Esophagus squamous epithelium (tissue), 5 donors: ENCODE data around the gene RPSA. TPM values are rescaled to one million over a fixed set of nuclear protein-coding genes. Genes with fewer than 3 reads are reported as not detected.

Experiments
- DNase-seq: peaks from one replicate; lab custom pipeline; 2025; lab: John Stamatoyannopoulos, UW
- H3K27ac ChIP-seq, 4 donors: fragments of 200-600 bp; sonication (generic); one replicate each; pipeline ENCODE4 v1.5.1; 2016 to 2019; ENCODE audit warnings: mild to moderate bottlenecking in 1 of 4
- H3K27me3 ChIP-seq, 4 donors: fragments of 200-600 bp; sonication (generic); 1 replicate in 3 of 4; 2 replicates in 1 of 4; pipeline versions ENCODE4 v1.5.1 to v1.6.0; 2017 to 2021; ENCODE audit warnings: antibody characterized with exemption in 1 of 4
- H3K36me3 ChIP-seq, 3 donors: fragments of 200-600 bp; sonication (generic); one replicate each; pipeline ENCODE4 v1.5.1; 2016 to 2019
- H3K4me1 ChIP-seq, 3 donors: fragments of 200-600 bp; sonication (generic); one replicate each; pipeline ENCODE4 v1.5.1; 2017 to 2019
- H3K4me3 ChIP-seq, 4 donors: fragments of 200-600 bp; sonication (generic); 1 replicate in 3 of 4; 2 replicates in 1 of 4; pipeline ENCODE4 v1.5.1; 2016 to 2019; ENCODE audit warnings: mild to moderate bottlenecking in 2 of 4, moderate library complexity in 1 of 4
- H3K9me3 ChIP-seq, 3 donors: fragments of 200-600 bp; sonication (generic); one replicate each; pipeline ENCODE4 v1.5.1; 2016 to 2019
- POLR2A ChIP-seq, 4 donors: fragments of 450-650 bp; IDR thresholded peaks; one replicate each; pipeline ENCODE4 v1.6.1; 2017; ENCODE audit warnings: antibody characterized with exemption in 4 of 4, mild to moderate bottlenecking in 4 of 4, moderate library complexity in 3 of 4
- WGBS, 2 donors: methylation state at CpG; one replicate each; pipeline ENCODE4 v1.1.5; 2018; 5-methylcytosine and 5-hydroxymethylcytosine counted together
- intact Hi-C: fragments of 100-400 bp; cut with DNase I; formaldehyde crosslinking; loops from one replicate; pipeline ENCODE4 v1.15.0; 2022
- total RNA-seq, 4 donors: library from RNA; depleted of rRNA; stranded (reverse); fragments of >200 nt; gene quantifications; one replicate each; pipeline ENCODE4 v1.1.0, GENCODE V29; 2016
- TF ChIP-seq, protein P1 (sequence below), 6 experiments: fragments of 450-650 bp in 4 of 6; fragments of 200-600 bp in 2 of 6; sonication (generic) in 2 of 6; IDR thresholded peaks; one replicate each; pipeline ENCODE4 v1.5.1; 2016 to 2019; ENCODE audit warnings: antibody characterized with exemption in 6 of 6, mild to moderate bottlenecking in 4 of 6, moderate library complexity in 4 of 6
- donor health status: DM: yes; HTN: yes; CAD: no.

The RPSA gene
- total RNA-seq, 4 donors from 2014 or later, result 868 to 1,955 (median 1,497) TPM

DNA sequence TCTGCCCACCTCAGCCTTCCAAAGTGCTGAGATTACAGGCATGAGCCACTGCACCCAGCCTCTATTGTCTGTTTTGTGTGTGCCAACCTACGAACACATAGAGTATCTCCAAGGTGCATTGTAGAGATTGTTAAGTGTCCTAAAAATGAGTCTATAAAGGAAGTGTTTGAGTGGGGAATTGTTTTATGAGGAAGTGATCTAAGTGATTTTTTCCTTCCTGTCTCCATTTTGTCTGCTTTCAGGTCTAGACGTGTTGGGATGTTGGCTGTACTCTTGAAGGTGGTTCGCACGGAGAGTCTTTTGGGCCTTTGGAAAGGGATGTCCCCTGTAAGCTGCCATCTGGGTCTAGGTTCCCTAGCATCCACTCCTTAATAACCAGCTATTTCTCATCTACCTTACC, 16.3 kb upstream of the RPSA start:
- intact Hi-C loops, result no loop called here
- Histone ChIP-seq H3K4me3 (no peak overlapping the region), H3K36me3 (peaks cover 5 to 61% (median 10%) of the 10 kb centered on the region in 3 donors), H3K27ac (no peak overlapping the region), H3K9me3 (no peaks in the 10 kb centered on the region), H3K4me1 (peaks cover 0 to 19% (median 3%) of the 10 kb centered on the region in 3 donors), H3K27me3 (no peaks in the 10 kb centered on the region)
- DNase-seq, result no peak
- TF ChIP-seq, protein P1, sequence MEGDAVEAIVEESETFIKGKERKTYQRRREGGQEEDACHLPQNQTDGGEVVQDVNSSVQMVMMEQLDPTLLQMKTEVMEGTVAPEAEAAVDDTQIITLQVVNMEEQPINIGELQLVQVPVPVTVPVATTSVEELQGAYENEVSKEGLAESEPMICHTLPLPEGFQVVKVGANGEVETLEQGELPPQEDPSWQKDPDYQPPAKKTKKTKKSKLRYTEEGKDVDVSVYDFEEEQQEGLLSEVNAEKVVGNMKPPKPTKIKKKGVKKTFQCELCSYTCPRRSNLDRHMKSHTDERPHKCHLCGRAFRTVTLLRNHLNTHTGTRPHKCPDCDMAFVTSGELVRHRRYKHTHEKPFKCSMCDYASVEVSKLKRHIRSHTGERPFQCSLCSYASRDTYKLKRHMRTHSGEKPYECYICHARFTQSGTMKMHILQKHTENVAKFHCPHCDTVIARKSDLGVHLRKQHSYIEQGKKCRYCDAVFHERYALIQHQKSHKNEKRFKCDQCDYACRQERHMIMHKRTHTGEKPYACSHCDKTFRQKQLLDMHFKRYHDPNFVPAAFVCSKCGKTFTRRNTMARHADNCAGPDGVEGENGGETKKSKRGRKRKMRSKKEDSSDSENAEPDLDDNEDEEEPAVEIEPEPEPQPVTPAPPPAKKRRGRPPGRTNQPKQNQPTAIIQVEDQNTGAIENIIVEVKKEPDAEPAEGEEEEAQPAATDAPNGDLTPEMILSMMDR (IDR thresholded peaks at IDR 0.05), result no peak
- TF ChIP-seq POLR2A (IDR thresholded peaks at IDR 0.05), result no peak
- 68 to 74% methylated on average over 4 of the region's 4 CpGs for WGBS, 2 donors

DNA sequence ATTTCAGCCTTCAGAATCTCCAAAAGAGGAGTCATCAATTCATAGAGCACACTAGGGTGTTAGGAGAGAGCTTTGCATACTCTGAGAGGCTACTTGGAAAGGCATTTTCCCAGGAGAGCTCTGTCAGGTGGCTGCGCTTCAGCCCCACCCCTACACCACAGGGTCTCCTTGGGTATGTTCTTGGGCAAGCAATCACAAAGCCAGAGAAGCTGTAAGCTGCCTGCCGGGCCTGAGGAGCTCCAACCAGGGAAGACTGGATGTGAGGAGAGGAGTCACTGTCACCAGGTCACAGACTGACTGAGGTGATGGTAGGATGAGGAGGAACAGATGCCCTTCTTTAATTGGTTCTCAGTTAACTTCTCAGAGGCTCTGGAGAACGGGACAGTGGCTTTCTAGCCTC, 9.8 kb upstream of the RPSA start:
- peaks cover 5 to 93% (median 25%) of the 10 kb centered on the region in 3 donors for H3K36me3 ChIP-seq
- 77 to 92% methylated on average over 3 of the region's 3 CpGs for WGBS, 2 donors
- TF ChIP-seq, protein P1 (IDR thresholded peaks at IDR 0.05), result no peak
- no peak for TF ChIP-seq POLR2A (IDR thresholded peaks at IDR 0.05)

DNA sequence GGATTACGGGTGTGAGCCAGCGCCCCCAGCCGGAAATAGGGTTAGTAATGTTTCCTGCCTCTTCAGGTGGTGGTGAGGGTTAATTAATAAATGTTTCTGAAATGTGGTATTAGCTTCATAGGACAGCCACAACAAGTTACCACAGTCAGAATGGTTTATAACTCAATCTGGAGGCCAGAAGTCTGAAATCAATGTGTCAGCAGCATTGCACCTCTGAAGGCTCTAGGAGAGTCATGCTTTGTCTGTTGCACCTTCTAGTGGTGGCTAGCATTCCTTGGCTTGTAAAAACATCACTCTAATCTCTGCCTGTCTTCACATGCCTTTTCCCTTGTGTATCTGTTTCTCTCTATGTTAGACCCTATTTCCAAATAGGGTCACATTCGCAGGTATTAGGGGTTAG, 7.8 kb upstream of the RPSA start:
- DNase-seq, result no peak
- Histone ChIP-seq H3K27me3 (no peaks in the 10 kb centered on the region), H3K27ac (no peak overlapping the region), H3K4me1 (no peaks in the 10 kb centered on the region), H3K9me3 (no peaks in the 10 kb centered on the region), H3K4me3 (no peak overlapping the region), H3K36me3 (peaks cover 5 to 73% (median 17%) of the 10 kb centered on the region in 3 donors)
- WGBS, 2 donors, result 90 to 100% methylated on average over 1 to 4 of the region's 4 CpGs
- intact Hi-C loops, result no loop called here
- TF ChIP-seq POLR2A (IDR thresholded peaks at IDR 0.05), result no peak
- TF ChIP-seq, protein P1 (IDR thresholded peaks at IDR 0.05), result no peak

More for the DNA sequence above, 9.8 kb upstream of the RPSA start:
- Histone ChIP-seq H3K4me1 (no peaks in the 10 kb centered on the region), H3K4me3 (no peak overlapping the region), H3K27me3 (no peaks in the 10 kb centered on the region), H3K9me3 (no peaks in the 10 kb centered on the region), H3K27ac (no peak overlapping the region)
- DNase-seq, result no peak
- intact Hi-C loops, result no loop called here

DNA sequence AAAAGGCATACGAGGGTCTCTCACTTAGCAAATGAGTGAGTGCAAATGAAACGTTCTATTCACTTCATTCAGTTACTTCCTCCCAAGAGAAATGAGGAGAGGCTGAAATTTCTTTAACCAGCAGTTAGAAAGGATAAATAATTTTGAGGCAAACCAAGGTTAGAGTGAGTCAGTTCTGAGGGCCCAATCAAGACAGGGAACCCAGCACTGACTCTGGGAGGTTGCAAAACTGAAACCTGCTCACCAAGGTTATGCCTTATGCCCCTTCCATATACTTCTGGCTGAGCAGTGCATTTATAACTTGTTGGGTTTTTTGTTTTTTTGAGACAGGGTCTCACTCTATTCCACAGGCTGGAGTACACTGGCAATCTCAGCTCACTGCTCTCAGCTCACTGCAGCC, 4.5 kb upstream of the RPSA start:
- Histone ChIP-seq H3K27me3 (no peaks in the 10 kb centered on the region), H3K36me3 (peaks cover 0 to 40% (median 7%) of the 10 kb centered on the region in 3 donors), H3K4me1 (peaks cover 0 to 6% (median 0%) of the 10 kb centered on the region in 3 donors), H3K27ac (no peak overlapping the region), H3K4me3 (no peak overlapping the region), H3K9me3 (no peaks in the 10 kb centered on the region)
- intact Hi-C loops, result no loop called here
- 43 to 50% methylated on average over 2 of the region's 2 CpGs for whole genome bisulfite sequencing, 2 donors
- no peak for DNase-seq
- TF ChIP-seq, protein P1 (IDR thresholded peaks at IDR 0.05), result no peak
- no peak for TF ChIP-seq POLR2A (IDR thresholded peaks at IDR 0.05)

DNA sequence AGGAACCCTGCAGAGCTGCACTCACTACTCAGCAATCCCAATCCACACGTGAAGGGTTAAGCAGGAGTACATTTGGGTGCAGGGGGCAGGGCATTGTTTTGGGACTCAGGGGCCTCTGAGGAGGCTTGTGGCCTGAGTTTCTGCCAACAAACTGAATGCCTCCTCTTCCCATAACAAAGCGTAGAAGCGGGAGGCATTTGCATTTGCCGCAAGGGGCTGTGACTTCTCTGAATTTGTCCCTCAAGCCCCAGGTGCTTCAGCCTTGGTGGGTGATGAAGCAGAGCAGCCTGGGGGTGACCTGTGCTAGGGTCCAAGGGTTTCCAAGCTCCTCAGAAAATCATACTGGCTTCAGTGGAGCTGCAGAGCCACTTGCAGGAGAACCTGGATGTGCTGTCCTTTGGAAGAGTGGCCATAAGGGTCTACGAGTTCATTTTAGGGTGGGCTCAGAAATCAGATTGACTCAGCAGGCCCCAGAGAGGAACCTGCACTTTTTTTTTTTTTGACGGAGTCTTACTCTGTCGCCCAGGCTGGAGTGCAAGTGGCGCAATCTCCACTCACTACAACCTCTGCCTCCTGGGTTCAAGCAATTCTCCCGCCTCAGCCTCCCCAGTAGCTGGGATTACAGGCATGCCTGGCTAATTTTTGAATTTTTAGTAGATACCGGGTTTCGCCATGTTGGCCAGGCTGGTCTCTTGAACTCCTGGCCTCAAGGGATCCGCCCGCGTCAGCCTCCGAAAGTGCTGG, 1.4 kb upstream of the RPSA start:
- H3K4me3 ChIP-seq, result peak overlapping the region in 1 of 4 donors; percentile 94
- H3K27ac ChIP-seq, result no peak overlapping the region
- DNase-seq, result no peak
- peaks cover 6 to 37% (median 26%) of the 10 kb centered on the region in 3 donors for H3K4me1 ChIP-seq
- H3K36me3 ChIP-seq, result peaks cover 4 to 30% (median 15%) of the 10 kb centered on the region in 3 donors
- no peaks in the 10 kb centered on the region for H3K9me3 ChIP-seq
- TF ChIP-seq, protein P1 (IDR thresholded peaks at IDR 0.05), result no peak
- TF ChIP-seq POLR2A (IDR thresholded peaks at IDR 0.05), result no peak
- H3K27me3 ChIP-seq, result no peaks in the 10 kb centered on the region
- intact Hi-C loops, result no loop called here
- 78 to 89% methylated on average over 11 to 12 of the region's 15 CpGs for WGBS, 2 donors
